ENCODE measurements around the gene EPC2. TPM values are rescaled to one million over a fixed set of nuclear protein-coding genes. Genes with fewer than 3 reads are reported as not detected.
A peak's percentile ranks its signal among the peaks of the same experiment; 100 is the strongest.
"Not testable (repeated sequence)": the region's sequence is repeated elsewhere in the genome, so short reads cannot be mapped to it uniquely, and the experiment has no call there.

EPC2 gene
- polyA plus RNA-seq, 1 experiment, result 24.7 TPM

- Histone ChIP-seq H3K4me3 (ENCODE audit: low read depth, low read length) (no peak overlapping the region), H3K9me3 (ENCODE audit: control insufficient read depth, insufficient read depth, low read length) (no peaks in the 10 kb centered on the region), H3K27me3 (ENCODE audit: control insufficient read depth, insufficient read depth, low read length) (no peaks in the 10 kb centered on the region), H3K27ac (ENCODE audit: low read depth, low read length) (no peak overlapping the region)
- POLR2A ChIA-PET, result interaction anchor here (1.0 kb wide), 1 partner anchor 22 kb away, joined by 3 read pairs; no protein-coding TSS in a partner anchor
- DNase-seq (ENCODE audit: low read depth, low spot score), result no peak
- no peak for TF ChIP-seq CTCF (IDR thresholded peaks at IDR 0.05; ENCODE audit: low read depth, low read length)
- CTCF ChIA-PET, result no interaction called here
Observed at GRCh38 chr2:148667113-148667836, 22.7 kb downstream of the EPC2 start.

- no peak for TF ChIP-seq CTCF (IDR thresholded peaks at IDR 0.05; ENCODE audit: low read depth, low read length)
- Histone ChIP-seq H3K9me3 (ENCODE audit: control insufficient read depth, insufficient read depth, low read length) (no peaks in the 10 kb centered on the region), H3K4me3 (ENCODE audit: low read depth, low read length) (no peak overlapping the region), H3K27me3 (ENCODE audit: control insufficient read depth, insufficient read depth, low read length) (no peaks in the 10 kb centered on the region), H3K27ac (ENCODE audit: low read depth, low read length) (no peak overlapping the region)
- ChIA-PET POLR2A (no interaction called here), CTCF (interaction anchor here (0.7 kb wide), 2 partner anchors 681 to 682 kb away, joined by 5 read pairs; no protein-coding TSS in a partner anchor)
- DNase-seq (ENCODE audit: low read depth, low spot score), result no peak
Observed at GRCh38 chr2:148670773-148671172, 26.2 kb downstream of the EPC2 start.

- POLR2A ChIA-PET, result interaction anchor here (0.5 to 0.7 kb wide), 2 partner anchors 19 to 24 kb away, joined by 4 to 5 read pairs; no protein-coding TSS in a partner anchor
- H3K4me3 ChIP-seq (ENCODE audit: low read depth, low read length), result no peak overlapping the region
- TF ChIP-seq CTCF (IDR thresholded peaks at IDR 0.05; ENCODE audit: low read depth, low read length), result peak; percentile 57
- H3K9me3 ChIP-seq (ENCODE audit: control insufficient read depth, insufficient read depth, low read length), result peaks cover 7% of the 10 kb centered on the region; the same call in 1 of the 2 replicates
- peak; percentile 38 for DNase-seq (ENCODE audit: low read depth, low spot score)
- CTCF ChIA-PET, result interaction anchor here (1.3 kb wide), 1 partner anchor 17 kb away, joined by 3 read pairs; no protein-coding TSS in a partner anchor
- no peaks in the 10 kb centered on the region for H3K27me3 ChIP-seq (ENCODE audit: control insufficient read depth, insufficient read depth, low read length)
- no peak overlapping the region for H3K27ac ChIP-seq (ENCODE audit: low read depth, low read length)
Observed at GRCh38 chr2:148674063-148675020, 29.8 kb downstream of the EPC2 start.

- DNase-seq (ENCODE audit: low read depth, low spot score), result no peak
- no peak for TF ChIP-seq CTCF (IDR thresholded peaks at IDR 0.05; ENCODE audit: low read depth, low read length)
- CTCF ChIA-PET, result interaction anchor here (0.6 to 0.7 kb wide), 3 partner anchors 11 to 342 kb away, joined by 3 to 4 read pairs (median 3); no protein-coding TSS in a partner anchor
- no peak overlapping the region for H3K27ac ChIP-seq (ENCODE audit: low read depth, low read length)
- POLR2A ChIA-PET, result interaction anchor here (0.8 kb wide), 1 partner anchor 31 kb away, joined by 5 read pairs; no protein-coding TSS in a partner anchor
- peaks cover 7% of the 10 kb centered on the region; the same call in 1 of the 2 replicates for H3K9me3 ChIP-seq (ENCODE audit: control insufficient read depth, insufficient read depth, low read length)
- H3K27me3 ChIP-seq (ENCODE audit: control insufficient read depth, insufficient read depth, low read length), result no peaks in the 10 kb centered on the region
- H3K4me3 ChIP-seq (ENCODE audit: low read depth, low read length), result no peak overlapping the region
Observed at GRCh38 chr2:148675708-148676107, 31.2 kb downstream of the EPC2 start.

- CTCF ChIA-PET, result not testable (repeated sequence)
Observed at GRCh38 chr2:148678302-148679179, 34.0 kb downstream of the EPC2 start.

More at GRCh38 chr2:148678302-148679179, 34.0 kb downstream of the EPC2 start:
- H3K27ac ChIP-seq (ENCODE audit: low read depth, low read length); H3K4me3 ChIP-seq (ENCODE audit: low read depth, low read length); POLR2A ChIA-PET; DNase-seq (ENCODE audit: low read depth, low spot score); H3K27me3 ChIP-seq (ENCODE audit: control insufficient read depth, insufficient read depth, low read length); H3K9me3 ChIP-seq (ENCODE audit: control insufficient read depth, insufficient read depth, low read length): not testable (repeated sequence)

Data from AG04450 (cell line).